GM21526 (cell line): ENCODE measurements around the gene SLC25A29.
"Not testable (repeated sequence)": the region's sequence is repeated elsewhere in the genome, so short reads cannot be mapped to it uniquely, and the experiment has no call there.

Experiments
- ATAC-seq: cut with Tn5 transposase; IDR thresholded peaks from one replicate; pipeline ENCODE4 v1.9.1; 2021; ENCODE audit warnings: moderate library complexity; ENCODE audit not compliant: unreplicated experiment, low FRiP score

The SLC25A29 gene

GRCh38 chr14:100295376-100296105 is 10.7 kb downstream of the SLC25A29 start:
- no peak for ATAC-seq

- no peak for ATAC-seq
These were observed 11.3 kb downstream of the SLC25A29 start for GRCh38 chr14:100294963-100295330.

- ATAC-seq: no peak
These were observed 11.9 kb downstream of the SLC25A29 start for GRCh38 chr14:100294213-100294962.

- ATAC-seq: no peak
These were observed 12.6 kb downstream of the SLC25A29 start for GRCh38 chr14:100293497-100294212.

GRCh38 chr14:100292776-100293461 is 13.3 kb downstream of the SLC25A29 start:
- no peak for ATAC-seq

- no peak for ATAC-seq
These were observed 13.9 kb downstream of the SLC25A29 start for GRCh38 chr14:100292301-100292775.

- no peak for ATAC-seq
These were observed 14.8 kb downstream of the SLC25A29 start for GRCh38 chr14:100291305-100292075.

GRCh38 chr14:100290607-100291304 is 15.5 kb downstream of the SLC25A29 start:
- ATAC-seq: no peak

- no peak for ATAC-seq
These were observed 16.2 kb downstream of the SLC25A29 start for GRCh38 chr14:100289916-100290606.

GRCh38 chr14:100288382-100289185 is 17.7 kb downstream of the SLC25A29 start:
- no peak for ATAC-seq

- ATAC-seq: not testable (repeated sequence)
These were observed 18.3 kb downstream of the SLC25A29 start for GRCh38 chr14:100287998-100288295.

- ATAC-seq: no peak
These were observed 18.8 kb downstream of the SLC25A29 start for GRCh38 chr14:100287202-100287997.

- ATAC-seq: no peak
These were observed 19.6 kb downstream of the SLC25A29 start for GRCh38 chr14:100286484-100287191.

GRCh38 chr14:100285913-100286400 is 20.3 kb downstream of the SLC25A29 start:
- ATAC-seq: no peak

GRCh38 chr14:100285021-100285912 is 21.0 kb downstream of the SLC25A29 start:
- ATAC-seq: peak; percentile 84
